AG09309 (cell line): ENCODE results near the gene OR4N2.

Source experiments
- DNase-seq: peaks from one replicate; pipeline ENCODE4 v3.0.0-alpha.2; 2010; ENCODE audit warnings: low read depth
- H3K4me3 ChIP-seq: 2 replicates; pipeline ENCODE4 v1.5.1; 2011; ENCODE audit warnings: mild to moderate bottlenecking, low read depth, low read length, moderate library complexity; ENCODE audit not compliant: control insufficient read depth
- TF ChIP-seq, protein P1 (sequence below): IDR thresholded peaks from 2 replicates; pipeline ENCODE4 v1.5.1; 2011; ENCODE audit warnings: mild to moderate bottlenecking, low read depth, low read length, inconsistent platforms; ENCODE audit not compliant: insufficient read depth, control insufficient read depth; ENCODE audit errors: missing control alignments

OR4N2 gene

DNA sequence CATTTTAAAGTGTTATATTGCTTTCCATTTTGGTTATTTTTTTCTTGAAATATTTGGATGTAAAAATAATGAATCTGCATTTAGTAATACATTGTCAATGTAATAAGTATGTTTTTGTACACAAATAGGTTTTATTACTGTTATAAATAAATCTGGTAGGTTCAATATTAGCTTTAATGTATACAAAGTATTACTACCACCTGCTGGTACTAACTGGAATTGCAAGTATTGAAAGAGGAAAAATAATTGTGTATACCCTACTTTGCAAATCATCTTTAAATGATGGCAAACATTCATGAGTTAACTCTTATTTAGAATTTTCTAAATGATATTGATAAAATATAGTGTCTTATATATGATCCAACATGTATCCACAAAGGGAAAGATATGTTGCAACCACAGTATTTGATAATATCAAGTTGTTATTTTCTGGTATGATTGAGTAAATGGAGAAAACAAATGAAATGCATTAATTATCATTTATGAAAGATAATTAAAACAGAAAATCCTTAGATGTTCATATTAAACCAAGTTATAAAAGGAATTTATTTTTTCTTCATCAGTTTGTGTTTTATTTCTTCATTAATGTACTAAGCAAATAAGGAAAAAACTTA is 74.6 kb downstream of the OR4N2 start:
- TF ChIP-seq, protein P1, sequence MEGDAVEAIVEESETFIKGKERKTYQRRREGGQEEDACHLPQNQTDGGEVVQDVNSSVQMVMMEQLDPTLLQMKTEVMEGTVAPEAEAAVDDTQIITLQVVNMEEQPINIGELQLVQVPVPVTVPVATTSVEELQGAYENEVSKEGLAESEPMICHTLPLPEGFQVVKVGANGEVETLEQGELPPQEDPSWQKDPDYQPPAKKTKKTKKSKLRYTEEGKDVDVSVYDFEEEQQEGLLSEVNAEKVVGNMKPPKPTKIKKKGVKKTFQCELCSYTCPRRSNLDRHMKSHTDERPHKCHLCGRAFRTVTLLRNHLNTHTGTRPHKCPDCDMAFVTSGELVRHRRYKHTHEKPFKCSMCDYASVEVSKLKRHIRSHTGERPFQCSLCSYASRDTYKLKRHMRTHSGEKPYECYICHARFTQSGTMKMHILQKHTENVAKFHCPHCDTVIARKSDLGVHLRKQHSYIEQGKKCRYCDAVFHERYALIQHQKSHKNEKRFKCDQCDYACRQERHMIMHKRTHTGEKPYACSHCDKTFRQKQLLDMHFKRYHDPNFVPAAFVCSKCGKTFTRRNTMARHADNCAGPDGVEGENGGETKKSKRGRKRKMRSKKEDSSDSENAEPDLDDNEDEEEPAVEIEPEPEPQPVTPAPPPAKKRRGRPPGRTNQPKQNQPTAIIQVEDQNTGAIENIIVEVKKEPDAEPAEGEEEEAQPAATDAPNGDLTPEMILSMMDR = peak; percentile 13
- H3K4me3 ChIP-seq = no peak overlapping the region
- no peak for DNase-seq
